Heart left ventricle (tissue), 16 donors: ENCODE measurements around the gene LMTK3. TPM values are rescaled to one million over a fixed set of nuclear protein-coding genes. Genes with fewer than 3 reads are reported as not detected.
A peak's percentile ranks its signal among the peaks of the same experiment; 100 is the strongest.
"Not testable (repeated sequence)": the region's sequence is repeated elsewhere in the genome, so short reads cannot be mapped to it uniquely, and the experiment has no call there.

ENCODE experiments used
- ATAC-seq, 4 donors: fragments of 200-7000 bp; cut with Tn5 transposase; one replicate each; pipeline ENCODE4 v1.9.1; 2020 to 2022; ENCODE audit warnings: moderate library complexity in 4 of 4, mild to moderate bottlenecking in 3 of 4, moderate number of reproducible peaks in 1 of 4
- DNase-seq, 5 donors: peaks; one replicate each; pipeline ENCODE4 v3.0.0-alpha.2; 2020
- H3K27ac ChIP-seq, 12 donors: fragments of 200-600 bp; sonication (generic) in 4 of 12; one replicate each; pipeline versions ENCODE4 v1.5.0 to v1.8.0; 2016 to 2022; ENCODE audit warnings: mild to moderate bottlenecking in 2 of 12
- H3K27me3 ChIP-seq, 9 donors: fragments of 200-600 bp; sonication (generic) in 2 of 9; one replicate each; pipeline versions ENCODE4 v1.5.1 to v1.8.0; 2016 to 2022; ENCODE audit warnings: mild to moderate bottlenecking in 3 of 9
- H3K36me3 ChIP-seq, 9 donors: fragments of 200-600 bp; sonication (generic) in 2 of 9; one replicate each; pipeline versions ENCODE4 v1.5.0 to v1.8.0; 2018 to 2022; ENCODE audit warnings: mild to moderate bottlenecking in 2 of 9
- H3K4me1 ChIP-seq, 12 donors: fragments of 200-600 bp; sonication (generic) in 4 of 12; one replicate each; pipeline versions ENCODE4 v1.5.0 to v1.8.0; 2016 to 2022; ENCODE audit warnings: mild to moderate bottlenecking in 3 of 12
- H3K4me3 ChIP-seq, 12 donors: fragments of 200-600 bp; sonication (generic) in 4 of 12; one replicate each; pipeline versions ENCODE4 v1.5.0 to v1.8.0; 2017 to 2022; ENCODE audit warnings: mild to moderate bottlenecking in 9 of 12, moderate library complexity in 4 of 12
- H3K9me3 ChIP-seq, 12 donors: fragments of 200-600 bp; sonication (generic) in 4 of 12; one replicate each; pipeline versions ENCODE4 v1.5.0 to v1.8.0; 2016 to 2022; ENCODE audit warnings: mild to moderate bottlenecking in 1 of 12
- CTCF ChIP-seq, 12 donors: fragments of 200-600 bp; sonication (generic) in 4 of 12; IDR thresholded peaks; one replicate each; pipeline versions ENCODE4 v1.5.0 to v1.8.0; 2018 to 2022; ENCODE audit warnings: antibody characterized with exemption in 12 of 12, mild to moderate bottlenecking in 5 of 12
- POLR2A ChIP-seq, 2 donors: fragments of 450-650 bp; IDR thresholded peaks; one replicate each; pipeline ENCODE4 v1.6.1; 2017; ENCODE audit warnings: antibody characterized with exemption in 2 of 2, mild to moderate bottlenecking in 2 of 2, moderate library complexity in 2 of 2
- WGBS, 4 donors: extraction: QIAGEN DNeasy Blood & Tissue Kit in 2 of 4; methylation state at CpG; one replicate each; pipeline versions ENCODE4 v1.1.5 to v1.1.7; 2013 to 2018; 5-methylcytosine and 5-hydroxymethylcytosine counted together
- intact Hi-C, 10 donors: fragments of 100-400 bp; cut with DNase I; formaldehyde crosslinking; loops; one replicate each; pipeline versions ENCODE4 v1.11.1 to v1.14.2; 2022
- polyA plus RNA-seq, 2 donors: library from polyadenylated mRNA; stranded (reverse); fragments of 200-250 nt; gene quantifications; one replicate each; pipeline ENCODE4 v1.2.3, GENCODE V29; 2013
- total RNA-seq, 9 donors: library from RNA; depleted of rRNA in 2 of 9; stranded (reverse); fragments of >200 nt in 2 of 9; fragmentation: NEBNext Ultra II Directional in 3 of 9; extraction: Animal tissue kit (Norgen Biotek cat#: 25700) in 3 of 9; gene quantifications; one replicate each; pipeline versions ENCODE4 v1.1.0 to v1.2.4, GENCODE V29; 2016 to 2023
- donor health status: ischemic (EF 13 %, LVEDD 7.1; RV severe dilation, severe dysfunction).
- donor health status: healthy with polysubstance abuse.
- donor health status: DM: no; HTN: yes; CAD: no.
- donor health status: DM: no; HTN: no; CAD: no.
- donor health status: ischemic (EF 25% LVEDD 6.9; RV normal size, moderate dysfunction).
- donor health status: ischemic (EF 25% LVEDD 5.7; RV mildly dilated, moderate dysfunction).
- donor health status: healthy.
- donor health status: DM: yes; HTN: yes; CAD: no.
- donor health status: ischemic (EF 35%, LVEDD 5.7; RV mildly dilated, moderate dysfunction).
- donor health status: nonischemic (EF 11% LVEDD 7.7; RV severe dilation, severe dysfunction).
- donor health status: DM: yes; HTN: yes; CAD: no.
- donor health status: PGD.
- donor health status: ischemic (EF 29% LVEDD 5.4; RV normal size, mild dysfunction).
- donor health status: nonischemic (EF 23%, LVEDD 6.1; RV moderate dilation, normal function).

The LMTK3 gene
- total and polyA plus RNA-seq, 11 donors, result 0.19 to 1.9 (median 1.3) TPM

GRCh38 chr19:48487544-48487943 lies 24.1 kb downstream of the LMTK3 start:
- Histone ChIP-seq H3K27me3 (peaks cover 0 to 15% (median 0%) of the 10 kb centered on the region in 9 donors), H3K4me1 (peaks cover 0 to 35% (median 8%) of the 10 kb centered on the region in 12 donors), H3K27ac (peak overlapping the region in 10 of 12 donors; percentile 7 to 90 (median 68)), H3K9me3 (no peaks in the 10 kb centered on the region), H3K36me3 (no peaks in the 10 kb centered on the region), H3K4me3 (no peak overlapping the region)
- intact Hi-C loops, result no loop called here
- ATAC-seq (no peak), DNase-seq (no peak)
- WGBS, 4 donors, result 70 to 85% (median 84%) methylated on average over 6 of the region's 6 CpGs
- TF ChIP-seq POLR2A (IDR thresholded peaks at IDR 0.05) (no peak), CTCF (IDR thresholded peaks at IDR 0.05) (no peak)

- ATAC-seq, H3K9me3 ChIP-seq, DNase-seq, H3K36me3 ChIP-seq, intact Hi-C loops, H3K27ac ChIP-seq, H3K4me3 ChIP-seq: not testable (repeated sequence)
- H3K4me1 ChIP-seq, result peaks cover 0 to 39% (median 13%) of the 10 kb centered on the region in 12 donors
- WGBS, 4 donors, result 83 to 96% (median 89%) methylated on average over 10 of the region's 10 CpGs
- H3K27me3 ChIP-seq, result peaks cover 0 to 14% (median 0%) of the 10 kb centered on the region in 9 donors
Measured at GRCh38 chr19:48486706-48487105, 24.9 kb downstream of the LMTK3 start.

GRCh38 chr19:48484931-48485612 lies 26.6 kb downstream of the LMTK3 start:
- intact Hi-C loops, result no loop called here
- Histone ChIP-seq H3K27me3 (peaks cover 0 to 2% (median 0%) of the 10 kb centered on the region in 9 donors), H3K36me3 (no peaks in the 10 kb centered on the region), H3K4me3 (no peak overlapping the region), H3K9me3 (no peaks in the 10 kb centered on the region), H3K27ac (no peak overlapping the region), H3K4me1 (peaks cover 0 to 38% (median 23%) of the 10 kb centered on the region in 12 donors)
- ATAC-seq, result no peak
- DNase-seq, result no peak
- TF ChIP-seq CTCF (IDR thresholded peaks at IDR 0.05) (no peak), POLR2A (IDR thresholded peaks at IDR 0.05) (no peak)
- WGBS, 4 donors, result 80 to 87% (median 82%) methylated on average over 35 to 37 of the region's 37 CpGs

- Histone ChIP-seq H3K27ac (no peak overlapping the region), H3K9me3 (no peaks in the 10 kb centered on the region), H3K4me3 (no peak overlapping the region), H3K4me1 (peaks cover 0 to 38% (median 23%) of the 10 kb centered on the region in 12 donors), H3K27me3 (no peaks in the 10 kb centered on the region), H3K36me3 (peaks cover 0 to 3% (median under 1%) of the 10 kb centered on the region in 9 donors)
- no peak for ATAC-seq
- intact Hi-C loops, result no loop called here
- 80 to 85% (median 83%) methylated on average over 16 of the region's 16 CpGs for WGBS, 4 donors
- DNase-seq, result no peak
- TF ChIP-seq POLR2A (IDR thresholded peaks at IDR 0.05) (no peak), CTCF (IDR thresholded peaks at IDR 0.05) (no peak)
Measured at GRCh38 chr19:48484247-48484893, 27.3 kb downstream of the LMTK3 start.
